Measurements from ENCODE around the gene COPG2.

The COPG2 gene

DNA sequence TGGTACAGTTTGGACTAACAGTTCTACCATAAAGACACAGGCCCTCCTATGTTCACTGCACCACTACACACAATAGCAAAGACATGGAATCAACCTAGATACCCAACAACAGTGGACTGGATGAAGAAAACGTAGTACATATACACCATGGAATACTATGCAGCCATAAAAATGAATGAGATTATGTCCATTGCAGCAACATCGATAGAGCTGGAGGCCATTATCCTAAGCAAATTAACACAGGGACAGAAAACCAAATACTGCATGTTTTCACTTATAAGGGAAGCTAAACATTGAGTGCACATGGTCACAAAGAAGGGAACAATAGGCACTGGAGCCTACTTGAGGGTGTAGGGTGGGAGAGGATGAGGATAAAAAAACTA lies 101.7 kb downstream of the COPG2 start:
- TF ChIP-seq, protein P1, sequence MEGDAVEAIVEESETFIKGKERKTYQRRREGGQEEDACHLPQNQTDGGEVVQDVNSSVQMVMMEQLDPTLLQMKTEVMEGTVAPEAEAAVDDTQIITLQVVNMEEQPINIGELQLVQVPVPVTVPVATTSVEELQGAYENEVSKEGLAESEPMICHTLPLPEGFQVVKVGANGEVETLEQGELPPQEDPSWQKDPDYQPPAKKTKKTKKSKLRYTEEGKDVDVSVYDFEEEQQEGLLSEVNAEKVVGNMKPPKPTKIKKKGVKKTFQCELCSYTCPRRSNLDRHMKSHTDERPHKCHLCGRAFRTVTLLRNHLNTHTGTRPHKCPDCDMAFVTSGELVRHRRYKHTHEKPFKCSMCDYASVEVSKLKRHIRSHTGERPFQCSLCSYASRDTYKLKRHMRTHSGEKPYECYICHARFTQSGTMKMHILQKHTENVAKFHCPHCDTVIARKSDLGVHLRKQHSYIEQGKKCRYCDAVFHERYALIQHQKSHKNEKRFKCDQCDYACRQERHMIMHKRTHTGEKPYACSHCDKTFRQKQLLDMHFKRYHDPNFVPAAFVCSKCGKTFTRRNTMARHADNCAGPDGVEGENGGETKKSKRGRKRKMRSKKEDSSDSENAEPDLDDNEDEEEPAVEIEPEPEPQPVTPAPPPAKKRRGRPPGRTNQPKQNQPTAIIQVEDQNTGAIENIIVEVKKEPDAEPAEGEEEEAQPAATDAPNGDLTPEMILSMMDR (IDR thresholded peaks at IDR 0.05; ENCODE audit: insufficient read depth, low read depth, low read length, missing control alignments), result no peak
- no peak for DNase-seq (ENCODE audit: low read depth)
- H3K4me3 ChIP-seq (ENCODE audit: low read depth, low read length), result no peak overlapping the region

DNA sequence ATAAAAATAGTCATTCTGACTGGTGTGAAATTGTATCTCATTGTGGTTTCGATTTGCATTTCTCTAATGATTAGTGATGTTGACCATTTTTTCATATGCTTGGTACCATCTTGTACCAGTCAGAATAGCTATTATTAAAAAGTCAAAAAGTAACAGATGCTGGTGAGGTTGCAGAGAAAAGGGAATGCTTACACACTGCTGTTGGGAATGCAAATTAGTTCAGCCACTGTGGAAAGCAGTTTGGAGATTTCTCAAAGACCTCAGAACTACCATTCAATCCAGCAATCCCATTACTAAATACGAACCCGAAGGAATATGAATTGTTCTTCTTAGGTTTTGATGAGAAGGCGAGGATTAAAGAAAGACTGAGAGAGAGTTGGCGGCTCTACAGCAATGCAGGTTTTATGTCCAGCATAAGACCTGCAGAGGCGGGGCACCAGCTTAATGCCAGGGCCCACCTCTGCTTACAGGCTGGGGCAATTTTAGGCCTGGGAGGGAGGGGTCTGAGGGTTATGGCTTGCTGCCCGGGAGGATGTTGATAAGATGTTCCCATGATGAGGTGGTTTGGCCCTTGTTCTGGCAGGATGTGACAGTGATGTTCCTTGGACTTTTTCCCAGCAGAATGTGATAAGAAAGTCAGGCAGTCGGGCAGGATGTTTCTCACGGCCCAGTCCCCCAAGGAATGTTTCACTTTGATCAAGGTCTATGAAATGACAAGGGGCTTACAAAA lies 102.2 kb downstream of the COPG2 start:
- TF ChIP-seq, protein P1 (IDR thresholded peaks at IDR 0.05; ENCODE audit: insufficient read depth, low read depth, low read length, missing control alignments), result no peak
- H3K4me3 ChIP-seq (ENCODE audit: low read depth, low read length), result no peak overlapping the region
- DNase-seq (ENCODE audit: low read depth), result peak; percentile 2

DNA sequence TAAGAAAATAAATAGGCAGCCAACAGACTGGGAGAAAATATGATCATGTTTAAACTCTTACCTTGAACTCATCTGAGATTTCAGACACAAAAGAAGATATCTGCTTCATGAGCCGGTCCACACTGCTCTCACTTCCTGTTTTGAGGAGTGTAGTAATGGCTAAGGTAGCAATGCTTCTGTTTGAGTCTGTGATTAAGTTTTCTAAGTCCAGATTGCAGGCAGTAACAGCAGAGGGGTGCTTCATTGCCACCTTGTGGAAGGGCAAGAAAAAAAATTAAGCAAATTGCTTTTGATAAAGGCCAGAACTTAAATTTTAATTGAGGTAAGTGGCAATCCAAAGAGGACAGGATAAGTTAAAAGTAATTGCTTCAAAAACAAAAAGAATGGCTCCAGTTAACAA lies 107.6 kb downstream of the COPG2 start:
- no peak overlapping the region for H3K4me3 ChIP-seq (ENCODE audit: low read depth, low read length)
- TF ChIP-seq, protein P1 (IDR thresholded peaks at IDR 0.05; ENCODE audit: insufficient read depth, low read depth, low read length, missing control alignments), result peak; percentile 37
- peak; percentile 78 for DNase-seq (ENCODE audit: low read depth)

DNA sequence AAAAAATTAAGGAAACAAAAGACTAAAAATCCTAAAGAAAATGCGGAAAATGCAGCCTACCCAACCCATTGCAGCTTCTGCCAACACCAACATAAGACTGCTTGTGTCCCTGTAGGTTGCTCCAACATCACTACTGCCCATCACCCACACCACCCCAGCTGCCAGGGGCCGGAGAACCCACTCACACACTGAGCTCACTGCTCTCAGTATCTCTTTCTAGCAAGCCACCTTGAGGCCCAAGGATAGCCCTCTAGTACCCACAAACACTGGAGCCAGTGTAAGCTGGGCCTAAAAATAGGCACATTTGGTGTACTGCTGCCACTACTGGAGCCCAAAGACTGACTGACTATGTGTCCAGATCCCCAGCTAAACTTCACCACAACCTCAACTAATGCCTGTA lies 109.4 kb downstream of the COPG2 start:
- TF ChIP-seq, protein P1 (IDR thresholded peaks at IDR 0.05; ENCODE audit: insufficient read depth, low read depth, low read length, missing control alignments), result no peak
- no peak for DNase-seq (ENCODE audit: low read depth)
- no peak overlapping the region for H3K4me3 ChIP-seq (ENCODE audit: low read depth, low read length)

DNA sequence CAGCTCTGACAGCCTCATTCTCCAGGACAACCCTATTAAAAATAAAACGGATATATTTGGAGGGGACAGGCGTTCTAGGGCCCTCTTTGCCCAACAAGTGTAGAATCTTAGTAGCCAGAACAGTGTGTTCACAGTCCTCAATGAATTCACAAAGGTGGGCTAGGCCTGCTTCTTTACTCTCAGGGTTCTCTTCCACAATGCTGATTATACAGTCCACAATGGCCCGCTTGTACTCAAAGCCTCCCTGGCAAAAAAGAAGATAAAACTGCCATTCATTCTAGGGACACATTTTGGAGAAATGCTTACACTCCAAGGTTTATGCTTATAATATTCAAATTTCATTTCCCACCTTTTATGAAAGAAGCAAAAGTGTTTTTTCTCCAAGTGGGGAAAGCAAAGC lies 114.1 kb downstream of the COPG2 start:
- H3K4me3 ChIP-seq (ENCODE audit: low read depth, low read length), result no peak overlapping the region
- TF ChIP-seq, protein P1 (IDR thresholded peaks at IDR 0.05; ENCODE audit: insufficient read depth, low read depth, low read length, missing control alignments), result no peak
- no peak for DNase-seq (ENCODE audit: low read depth)

DNA sequence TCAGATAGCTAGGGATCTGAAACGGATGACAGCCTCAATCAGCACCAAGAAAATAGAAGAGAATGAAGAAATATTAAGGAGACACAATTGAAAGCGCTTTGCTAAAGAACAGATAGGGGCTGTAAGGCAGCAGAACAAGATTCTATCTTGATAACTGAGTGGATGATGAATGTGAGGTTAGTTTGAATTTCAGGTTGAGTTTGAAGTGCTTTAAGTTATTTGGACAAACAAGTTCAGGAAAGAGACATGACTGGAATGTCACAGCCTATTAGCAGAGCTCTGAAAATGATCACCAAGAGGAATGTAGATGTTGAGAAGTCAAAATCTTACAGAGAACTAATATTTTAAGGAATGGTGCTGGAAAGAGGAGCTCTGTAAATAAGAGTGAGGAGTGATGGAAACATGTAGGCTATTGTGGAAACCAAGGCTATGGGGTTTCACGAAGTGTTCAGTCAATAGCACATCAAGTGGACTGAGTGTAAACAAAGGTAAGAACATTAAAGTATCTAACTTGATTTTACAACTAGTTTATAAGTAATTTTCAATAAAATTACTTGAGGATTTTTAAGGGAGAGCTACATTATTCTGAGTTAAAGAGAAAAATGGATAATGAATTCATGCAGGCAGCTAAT lies 115.0 kb downstream of the COPG2 start:
- no peak for DNase-seq (ENCODE audit: low read depth)
- TF ChIP-seq, protein P1 (IDR thresholded peaks at IDR 0.05; ENCODE audit: insufficient read depth, low read depth, low read length, missing control alignments), result no peak
- no peak overlapping the region for H3K4me3 ChIP-seq (ENCODE audit: low read depth, low read length)
